HCT116 (cell line): ENCODE data around the gene SLC22A12. TPM values are rescaled to one million over a fixed set of nuclear protein-coding genes. Genes with fewer than 3 reads are reported as not detected.

Experiments
- ATAC-seq: fragments of 200-7000 bp; cut with Tn5 transposase; 2 replicates; pipeline ENCODE4 v1.9.1; 2020; ENCODE audit warnings: mild to moderate bottlenecking, moderate library complexity
- BruUV-seq: library from RNA; stranded (reverse); fragments of 400-500 nt; replicated peaks from 2 replicates; lab custom pipeline; 2021; lab: Mats Ljungman, UMichigan
- CTCF ChIA-PET: fragments of 300-600 bp; sonication (Branson Sonifier 250); formaldehyde crosslinking; loops from one replicate; lab custom pipeline; 2021; ENCODE audit warnings: antibody characterized with exemption; lab: Charles Lee
- POLR2A ChIA-PET: fragments of 300-600, 350-600 bp; sonication (Branson Sonifier 250); formaldehyde crosslinking; loops from one replicate; lab custom pipeline; 2021; ENCODE audit warnings: antibody characterized with exemption; lab: Charles Lee
- RAD21 ChIA-PET, 2 experiments: fragments of 300-600 bp; sonication (Branson Sonifier 250); formaldehyde crosslinking; loops; one replicate each; lab custom pipeline; 2023; ENCODE audit warnings: low total read pairs in 2 of 2; ENCODE audit not compliant: uncharacterized antibody in 2 of 2, unreplicated experiment in 2 of 2, low non-redundant PET in 1 of 2; lab: Charles Lee
- DNase-seq: peaks from one replicate; pipeline ENCODE4 v3.0.0-alpha.2; 2010; ENCODE audit warnings: low read depth, low spot score
- H2AFZ ChIP-seq: fragments of 200-600 bp; shearing (Covaris generic), sonication (generic); 2 replicates; pipeline ENCODE4 v1.6.1; 2017; ENCODE audit warnings: low read depth, mixed run types, mixed read lengths, antibody characterized with exemption, low read length; ENCODE audit not compliant: poor library complexity, severe bottlenecking
- H3K27ac ChIP-seq: 2 replicates; pipeline ENCODE4 v1.5.1; 2012; ENCODE audit warnings: low read depth, low read length
- H3K27me3 ChIP-seq: fragments of 200-600 bp; sonication (generic); 2 replicates; pipeline ENCODE4 v1.6.1; 2016; ENCODE audit warnings: mixed run types, low read length, mixed read lengths; ENCODE audit not compliant: insufficient read depth
- H3K36me3 ChIP-seq, 2 experiments: fragments of 200-500 bp in 1 of 2; fragments of 200-600 bp in 1 of 2; sonication (Bioruptor generic) in 1 of 2; sonication (generic) in 1 of 2; 2 replicates each; pipeline versions ENCODE4 v1.5.1 to v1.6.1; 2014 to 2016; ENCODE audit warnings: low read length in 2 of 2, inconsistent platforms in 1 of 2, mixed read lengths in 1 of 2, mixed run types in 1 of 2; ENCODE audit not compliant: insufficient read depth in 2 of 2, control insufficient read depth in 1 of 2
- H3K4me1 ChIP-seq, 2 experiments: fragments of 200-600 bp in 1 of 2; sonication (generic) in 1 of 2; 2 replicates each; pipeline versions ENCODE4 v1.5.1 to v1.6.1; 2012 to 2017; ENCODE audit warnings: low read length in 2 of 2, inconsistent platforms in 1 of 2, mild to moderate bottlenecking in 1 of 2, mixed read lengths in 1 of 2, mixed run types in 1 of 2, moderate library complexity in 1 of 2; ENCODE audit not compliant: insufficient read depth in 2 of 2, control insufficient read depth in 1 of 2
- H3K4me2 ChIP-seq: fragments of 200-600 bp; sonication (generic); 2 replicates; pipeline ENCODE4 v1.6.1; 2017; ENCODE audit warnings: mixed run types, low read length, mixed read lengths
- H3K4me3 ChIP-seq, 2 experiments: fragments of 200-600 bp in 1 of 2; sonication (generic) in 1 of 2; replicated peaks in 1 of 2; 2 replicates each; pipeline ENCODE4 v1.5.1; 2011 to 2016; ENCODE audit warnings: low read length in 2 of 2, control low read depth in 1 of 2, low read depth in 1 of 2, mild to moderate bottlenecking in 1 of 2, mixed read lengths in 1 of 2, mixed run types in 1 of 2
- H3K79me2 ChIP-seq: fragments of 200-600 bp; sonication (generic); 2 replicates; pipeline ENCODE4 v1.6.1; 2017; ENCODE audit warnings: mild to moderate bottlenecking, mixed run types, low read length, moderate library complexity, mixed read lengths; ENCODE audit not compliant: insufficient read depth
- H3K9ac ChIP-seq: fragments of 200-600 bp; sonication (generic); 2 replicates; pipeline ENCODE4 v1.6.1; 2016; ENCODE audit warnings: low read length, mixed read lengths
- H3K9me2 ChIP-seq: fragments of 200-600 bp; sonication (generic), shearing (Covaris generic); 2 replicates; pipeline ENCODE4 v1.6.1; 2017; ENCODE audit warnings: mixed run types, mild to moderate bottlenecking, moderate library complexity; ENCODE audit not compliant: insufficient read depth
- H3K9me3 ChIP-seq, 2 experiments: fragments of 200-500 bp in 1 of 2; fragments of 200-600 bp in 1 of 2; sonication (Bioruptor generic) in 1 of 2; sonication (generic) in 1 of 2; 2 replicates each; pipeline ENCODE4 v1.6.1; 2014 to 2017; ENCODE audit warnings: low read length in 2 of 2, mixed read lengths in 2 of 2, inconsistent platforms in 1 of 2, low read depth in 1 of 2, mild to moderate bottlenecking in 1 of 2, mixed run types in 1 of 2, moderate library complexity in 1 of 2; ENCODE audit not compliant: control insufficient read depth in 1 of 2, insufficient read depth in 1 of 2
- H4K20me1 ChIP-seq: fragments of 200-600 bp; sonication (generic), shearing (Covaris generic); 2 replicates; pipeline ENCODE4 v1.6.1; 2017; ENCODE audit warnings: mixed run types, mild to moderate bottlenecking, moderate library complexity; ENCODE audit not compliant: insufficient read depth
- ATF3 ChIP-seq: IDR thresholded peaks from 2 replicates; pipeline ENCODE4 v1.6.1; 2012
- CBX3 ChIP-seq: IDR thresholded peaks from 2 replicates; pipeline ENCODE4 v1.6.1; 2012; ENCODE audit warnings: low read depth
- CEBPB ChIP-seq: IDR thresholded peaks from 2 replicates; pipeline ENCODE4 v1.6.1; 2012; ENCODE audit warnings: low read depth
- ELF1 ChIP-seq: IDR thresholded peaks from 2 replicates; pipeline ENCODE4 v1.6.1; 2012; ENCODE audit warnings: low read depth, borderline replicate concordance
- EZH2 ChIP-seq: fragments of 200-600 bp; sonication (generic); IDR thresholded peaks from 2 replicates; pipeline ENCODE4 v1.6.1; 2017; ENCODE audit warnings: antibody characterized with exemption, mixed run types
- EZH2phosphoT487 ChIP-seq: fragments of 200-600 bp; IDR thresholded peaks from 2 replicates; pipeline ENCODE4 v1.6.1; 2018; ENCODE audit warnings: antibody characterized with exemption, borderline replicate concordance
- FOSL1 ChIP-seq: IDR thresholded peaks from 2 replicates; pipeline ENCODE4 v1.6.1; 2012; ENCODE audit warnings: low read depth
- JUND ChIP-seq: IDR thresholded peaks from 2 replicates; pipeline ENCODE4 v1.6.1; 2012
- POLR2A ChIP-seq: IDR thresholded peaks from 2 replicates; pipeline ENCODE4 v1.7.0; 2011; ENCODE audit warnings: borderline replicate concordance; ENCODE audit not compliant: insufficient read depth, insufficient read length; ENCODE audit errors: extremely low read depth
- POLR2AphosphoS5 ChIP-seq: IDR thresholded peaks from 2 replicates; pipeline ENCODE4 v1.6.1; 2011; ENCODE audit warnings: mild to moderate bottlenecking, low read depth, low read length, moderate library complexity
- REST ChIP-seq: IDR thresholded peaks from 2 replicates; pipeline ENCODE4 v1.6.1; 2012; ENCODE audit warnings: low read depth
- SIN3A ChIP-seq: IDR thresholded peaks from 2 replicates; pipeline ENCODE4 v1.6.1; 2012; ENCODE audit warnings: low read depth
- SP1 ChIP-seq: IDR thresholded peaks from 2 replicates; pipeline ENCODE4 v1.6.1; 2012; ENCODE audit warnings: low read depth
- SRF ChIP-seq: IDR thresholded peaks from 2 replicates; pipeline ENCODE4 v1.6.1; 2012; ENCODE audit warnings: low read depth
- TCF7L2 ChIP-seq: IDR thresholded peaks from 2 replicates; pipeline ENCODE4 v1.7.0; 2011; ENCODE audit warnings: borderline replicate concordance, inconsistent platforms; ENCODE audit not compliant: insufficient read depth, insufficient read length; ENCODE audit errors: extremely low read depth
- YY1 ChIP-seq: IDR thresholded peaks from 2 replicates; pipeline ENCODE4 v1.6.1; 2011; ENCODE audit warnings: low read length, low read depth, moderate library complexity, mild to moderate bottlenecking; ENCODE audit not compliant: insufficient replicate concordance; ENCODE audit errors: extremely low read depth
- ZBTB33 ChIP-seq: IDR thresholded peaks from 2 replicates; pipeline ENCODE4 v1.6.1; 2011; ENCODE audit warnings: mild to moderate bottlenecking, low read length, moderate library complexity; ENCODE audit not compliant: insufficient replicate concordance; ENCODE audit errors: extremely low read depth
- ZNF274 ChIP-seq: fragments of 200-500 bp; sonication (Bioruptor generic); IDR thresholded peaks from 2 replicates; pipeline ENCODE4 v1.6.1; 2014; ENCODE audit warnings: mild to moderate bottlenecking, low read depth, low read length, inconsistent platforms
- intact Hi-C: fragments of 100-400 bp; cut with micrococcal nuclease; formaldehyde crosslinking; loops from 2 replicates; pipeline ENCODE4 v1.10.0; 2022
- total RNA-seq: library from RNA; stranded (reverse); gene quantifications from one replicate; pipeline ENCODE4 v1.2.1, GENCODE V29; 2021; ENCODE audit not compliant: unreplicated experiment
- TF ChIP-seq, protein P1 (sequence below), 3 experiments: fragments of 200-600 bp in 1 of 3; sonication (generic) in 1 of 3; IDR thresholded peaks in 2 of 3; conservative IDR thresholded peaks in 1 of 3; 2 replicates each; pipeline ENCODE4 v1.5.1; 2012 to 2017; ENCODE audit warnings: low read depth in 2 of 3, low read length in 2 of 3, antibody characterized with exemption in 1 of 3, borderline replicate concordance in 1 of 3, control low read depth in 1 of 3, mild to moderate bottlenecking in 1 of 3, mixed read lengths in 1 of 3, mixed run types in 1 of 3, moderate library complexity in 1 of 3; ENCODE audit not compliant: insufficient read depth in 1 of 3

SLC22A12 gene
- total RNA-seq, 1 experiment from 2014 or later = not detected

DNA sequence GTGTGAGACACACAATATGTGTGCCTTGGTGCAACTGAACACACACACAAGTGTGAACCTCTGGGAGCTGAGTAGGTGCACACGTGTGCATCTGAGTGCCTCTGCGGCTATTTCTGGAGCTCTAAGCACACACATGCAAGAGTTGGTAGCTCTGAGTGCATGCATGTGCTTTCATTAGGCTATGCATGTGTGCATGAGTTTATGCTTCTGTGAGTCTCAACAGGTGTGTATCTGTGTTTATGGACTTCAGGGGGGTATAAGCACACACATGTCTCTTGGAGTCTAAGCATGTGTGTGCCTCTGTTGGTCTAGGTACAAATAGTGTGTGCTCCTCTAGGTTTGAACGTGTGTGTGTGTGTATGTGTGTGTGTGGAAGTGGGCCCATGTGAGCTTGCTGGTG is 25.8 kb downstream of the SLC22A12 start:
- H3K4me3 ChIP-seq = no peak overlapping the region
- peaks cover 0 to 9% of the 10 kb centered on the region in 2 experiments; a peak in 1 of 4 replicates for H3K4me1 ChIP-seq
- H3K79me2 ChIP-seq = no peaks in the 10 kb centered on the region
- no TSS peak for BruUV-seq
- no peak overlapping the region for H3K27ac ChIP-seq
- no peak overlapping the region for H2AFZ ChIP-seq
- ChIA-PET CTCF (no interaction called here), RAD21 (no interaction called here), POLR2A (no interaction called here)
- H4K20me1 ChIP-seq = no peaks in the 10 kb centered on the region
- no peaks in the 10 kb centered on the region for H3K27me3 ChIP-seq
- TF ChIP-seq JUND = no peak
- TF ChIP-seq POLR2AphosphoS5 = no peak
- no peak for TF ChIP-seq SP1
- TF ChIP-seq POLR2A = no peak
- no peak for TF ChIP-seq EZH2phosphoT487
- TF ChIP-seq ELF1 = no peak
- TF ChIP-seq, protein P1, sequence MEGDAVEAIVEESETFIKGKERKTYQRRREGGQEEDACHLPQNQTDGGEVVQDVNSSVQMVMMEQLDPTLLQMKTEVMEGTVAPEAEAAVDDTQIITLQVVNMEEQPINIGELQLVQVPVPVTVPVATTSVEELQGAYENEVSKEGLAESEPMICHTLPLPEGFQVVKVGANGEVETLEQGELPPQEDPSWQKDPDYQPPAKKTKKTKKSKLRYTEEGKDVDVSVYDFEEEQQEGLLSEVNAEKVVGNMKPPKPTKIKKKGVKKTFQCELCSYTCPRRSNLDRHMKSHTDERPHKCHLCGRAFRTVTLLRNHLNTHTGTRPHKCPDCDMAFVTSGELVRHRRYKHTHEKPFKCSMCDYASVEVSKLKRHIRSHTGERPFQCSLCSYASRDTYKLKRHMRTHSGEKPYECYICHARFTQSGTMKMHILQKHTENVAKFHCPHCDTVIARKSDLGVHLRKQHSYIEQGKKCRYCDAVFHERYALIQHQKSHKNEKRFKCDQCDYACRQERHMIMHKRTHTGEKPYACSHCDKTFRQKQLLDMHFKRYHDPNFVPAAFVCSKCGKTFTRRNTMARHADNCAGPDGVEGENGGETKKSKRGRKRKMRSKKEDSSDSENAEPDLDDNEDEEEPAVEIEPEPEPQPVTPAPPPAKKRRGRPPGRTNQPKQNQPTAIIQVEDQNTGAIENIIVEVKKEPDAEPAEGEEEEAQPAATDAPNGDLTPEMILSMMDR (IDR thresholded peaks at IDR 0.05 in 2 of 3, conservative IDR thresholded peaks at IDR 0.05 in 1 of 3; ENCODE audit: borderline replicate concordance in 1 of 3, insufficient read depth in 1 of 3, low read depth in 2 of 3, low read length in 2 of 3) = no peak
- no peak for TF ChIP-seq REST
- TF ChIP-seq TCF7L2 = no peak
- no peak for TF ChIP-seq ZBTB33
- TF ChIP-seq ATF3 = no peak
- TF ChIP-seq FOSL1 = no peak
- TF ChIP-seq CBX3 = no peak
- no peak for TF ChIP-seq SRF
- TF ChIP-seq EZH2 = no peak
- no peak for TF ChIP-seq YY1
- no peak for TF ChIP-seq CEBPB
- TF ChIP-seq ZNF274 = no peak
- TF ChIP-seq SIN3A = no peak
- no peak overlapping the region for H3K4me2 ChIP-seq
- intact Hi-C loops = no loop called here
- ATAC-seq (no peak), DNase-seq (no peak)
- no peaks in the 10 kb centered on the region for H3K36me3 ChIP-seq
- H3K9me2 ChIP-seq = no peaks in the 10 kb centered on the region
- no peaks in the 10 kb centered on the region for H3K9me3 ChIP-seq
- H3K9ac ChIP-seq = no peak overlapping the region
